Endothelial cell of umbilical vein (primary cell): ENCODE data around the gene RNF126. TPM values are rescaled to one million over a fixed set of nuclear protein-coding genes. Genes with fewer than 3 reads are reported as not detected.

Experiments used
- BruUV-seq: library from RNA; stranded (reverse); fragments of 400-500 nt; replicated peaks from 2 replicates; lab custom pipeline; 2021; lab: Mats Ljungman, UMichigan
- CTCF ChIA-PET: fragments of 300-600, 350-600 bp; sonication (Branson Sonifier 250); formaldehyde crosslinking; loops from one replicate; lab custom pipeline; 2021; ENCODE audit warnings: antibody characterized with exemption, inconsistent platforms; lab: Charles Lee
- POLR2A ChIA-PET: fragments of 300-600, 350-600 bp; sonication (Branson Sonifier 250); formaldehyde crosslinking; loops from one replicate; lab custom pipeline; 2021; ENCODE audit warnings: antibody characterized with exemption, inconsistent platforms; lab: Charles Lee
- DNase-seq: peaks from one replicate; pipeline ENCODE4 v3.0.0-alpha.2; 2011; ENCODE audit warnings: low read depth, low spot score
- FAIRE-seq: peaks from 2 replicates; lab custom pipeline; 2011; peaks lifted over from hg19 to GRCh38; lab: Jason Lieb, UNC
- H2AFZ ChIP-seq: 2 replicates; pipeline ENCODE4 v1.6.0; 2012; ENCODE audit warnings: low read depth, low read length, control low read depth, inconsistent platforms
- H3K27ac ChIP-seq: 2 replicates; pipeline ENCODE4 v1.5.1; 2011; ENCODE audit warnings: low read depth, mild to moderate bottlenecking, control low read depth, low read length, moderate library complexity; ENCODE audit not compliant: insufficient read depth
- H3K27me3 ChIP-seq, 2 experiments: 2 replicates each; pipeline versions ENCODE4 v1.6.0 to v1.6.1; 2011; ENCODE audit warnings: low read length in 2 of 2, mixed read lengths in 1 of 2; ENCODE audit not compliant: control insufficient read depth in 2 of 2, insufficient read depth in 2 of 2
- H3K36me3 ChIP-seq, 2 experiments: 2 replicates in 1 of 2; 3 replicates in 1 of 2; pipeline ENCODE4 v1.5.1; 2011; ENCODE audit warnings: low read length in 2 of 2, mild to moderate bottlenecking in 1 of 2, moderate library complexity in 1 of 2; ENCODE audit not compliant: control insufficient read depth in 2 of 2, insufficient read depth in 2 of 2; ENCODE audit errors: extremely low read depth in 1 of 2
- H3K4me1 ChIP-seq: 3 replicates; pipeline ENCODE4 v1.5.1; 2011; ENCODE audit warnings: mild to moderate bottlenecking, low read length; ENCODE audit not compliant: control insufficient read depth, insufficient read depth; ENCODE audit errors: extremely low read depth
- H3K4me2 ChIP-seq: 2 replicates; pipeline ENCODE4 v1.6.1; 2011; ENCODE audit warnings: low read length, control low read depth, mixed read lengths; ENCODE audit not compliant: insufficient read depth
- H3K4me3 ChIP-seq, 3 experiments: fragments of 200-600 bp in 1 of 3; sonication (generic), shearing (Covaris generic) in 1 of 3; replicated peaks in 1 of 3; 2 replicates each; pipeline ENCODE4 v1.5.1; 2011 to 2016; ENCODE audit warnings: control low read depth in 3 of 3, low read length in 3 of 3, mild to moderate bottlenecking in 2 of 3, inconsistent platforms in 1 of 3, low read depth in 1 of 3, moderate library complexity in 1 of 3; ENCODE audit not compliant: insufficient read depth in 1 of 3
- H3K79me2 ChIP-seq: 2 replicates; pipeline ENCODE4 v1.6.0; 2012; ENCODE audit warnings: low read length, inconsistent platforms; ENCODE audit not compliant: control insufficient read depth, insufficient read depth
- H3K9ac ChIP-seq: replicated peaks from 2 replicates; pipeline ENCODE3; 2011; ENCODE audit warnings: low read length, control low read depth; ENCODE audit not compliant: insufficient read depth; ENCODE audit errors: extremely low read depth
- H3K9me1 ChIP-seq: replicated peaks from 3 replicates; pipeline ENCODE4 v1.6.0; 2011; ENCODE audit warnings: mild to moderate bottlenecking, low read length; ENCODE audit not compliant: control insufficient read depth, insufficient read depth; ENCODE audit errors: extremely low read depth
- H3K9me3 ChIP-seq: replicated peaks from 2 replicates; pipeline ENCODE4 v1.5.1; 2012; ENCODE audit warnings: low read length, inconsistent platforms; ENCODE audit not compliant: control insufficient read depth, insufficient read depth
- H4K20me1 ChIP-seq: replicated peaks from 2 replicates; pipeline ENCODE3; 2011; ENCODE audit warnings: mild to moderate bottlenecking, low read length; ENCODE audit not compliant: control insufficient read depth, insufficient read depth; ENCODE audit errors: extremely low read depth
- CTCF ChIP-seq, 2 donors: IDR thresholded peaks; 1 replicate in 1 of 2; 2 replicates in 1 of 2; pipeline ENCODE4 v1.5.1; 2011; ENCODE audit warnings: low read length in 2 of 2, mild to moderate bottlenecking in 2 of 2, moderate library complexity in 2 of 2, control low read depth in 1 of 2, inconsistent platforms in 1 of 2, low read depth in 1 of 2; ENCODE audit not compliant: insufficient read depth in 1 of 2; ENCODE audit errors: extremely low read depth in 1 of 2
- EZH2 ChIP-seq: IDR thresholded peaks from 2 replicates; pipeline ENCODE4 v1.6.1; 2012; ENCODE audit warnings: borderline replicate concordance, low read depth, mild to moderate bottlenecking, moderate library complexity, low read length, inconsistent platforms; ENCODE audit not compliant: severe bottlenecking
- FOS ChIP-seq: IDR thresholded peaks from 2 replicates; pipeline ENCODE4 v1.6.1; 2011; ENCODE audit warnings: mild to moderate bottlenecking, low read length, moderate library complexity, borderline replicate concordance; ENCODE audit not compliant: insufficient read depth
- GATA2 ChIP-seq: IDR thresholded peaks from 2 replicates; pipeline ENCODE4 v1.7.0; 2011; ENCODE audit warnings: low read depth, mild to moderate bottlenecking, moderate library complexity, mixed read lengths, low read length; ENCODE audit not compliant: insufficient read length, insufficient read depth
- JUN ChIP-seq: IDR thresholded peaks from 2 replicates; pipeline ENCODE4 v1.6.1; 2011; ENCODE audit warnings: borderline replicate concordance, low read depth; ENCODE audit not compliant: insufficient read length, insufficient read depth
- MAX ChIP-seq: IDR thresholded peaks from 2 replicates; pipeline ENCODE4 v1.6.1; 2011; ENCODE audit not compliant: insufficient read depth, insufficient read length
- MYC ChIP-seq: IDR thresholded peaks from one replicate; pipeline ENCODE4 v1.6.1; 2011; ENCODE audit warnings: mild to moderate bottlenecking, low read depth, low read length
- POLR2A ChIP-seq: IDR thresholded peaks from 2 replicates; pipeline ENCODE4 v1.6.1; 2012; ENCODE audit warnings: low read depth, mild to moderate bottlenecking, control low read depth, low read length
- POLR2AphosphoS5 ChIP-seq: IDR thresholded peaks from 2 replicates; pipeline ENCODE4 v1.6.1; 2012; ENCODE audit warnings: low read depth, mild to moderate bottlenecking, control low read depth, low read length, moderate library complexity; ENCODE audit not compliant: insufficient read depth
- dilution Hi-C: fragments of 300-500 bp; cut with MboI; formaldehyde crosslinking; loops from one replicate; pipeline ENCODE4 v1.15.0; 2019; ENCODE audit warnings: low sequenced_read_pairs; ENCODE audit not compliant: extremely low pct_ligation_motif_present
- intact Hi-C: fragments of 100-400 bp; cut with micrococcal nuclease; formaldehyde crosslinking; loops from one replicate; pipeline ENCODE4 v1.10.0; 2022
- polyA plus RNA-seq, 4 experiments: library from polyadenylated mRNA; depleted of rRNA in 3 of 4; stranded (reverse) in 3 of 4; unstranded in 1 of 4; fragments of >200 nt; gene quantifications; 2 replicates each; pipeline versions ENCODE4 v1.2.1 to v1.2.3, GENCODE V29; 2011 to 2012; ENCODE audit warnings: missing spikeins in 1 of 4
- total RNA-seq: library from RNA; stranded (reverse); gene quantifications from 2 replicates; pipeline ENCODE4 v1.2.3, GENCODE V29; 2021

RNF126 gene
- total and polyA plus RNA-seq, 2 donors (not counting 3 experiments of a cell fraction or from before 2014, with no cell fraction given), result 19.2 to 61.3 TPM

- Histone ChIP-seq H3K27me3 (no peaks in the 10 kb centered on the region), H3K36me3 (peaks cover 0 to 31% of the 10 kb centered on the region in 2 experiments), H4K20me1 (no peaks in the 10 kb centered on the region), H3K9me1 (no peaks in the 10 kb centered on the region), H3K4me1 (no peaks in the 10 kb centered on the region), H3K4me2 (no peak overlapping the region), H3K27ac (no peak overlapping the region), H3K79me2 (no peaks in the 10 kb centered on the region), H3K4me3 (no peak overlapping the region), H2AFZ (no peak overlapping the region), H3K9ac (no peak overlapping the region), H3K9me3 (no peaks in the 10 kb centered on the region)
- no peak for TF ChIP-seq FOS
- TF ChIP-seq CTCF (IDR thresholded peaks at IDR 0.05; ENCODE audit: extremely low read depth in 1 of 2, insufficient read depth in 1 of 2, low read depth in 1 of 2, low read length in 2 of 2), result no peak
- TF ChIP-seq JUN, result no peak
- no peak for TF ChIP-seq POLR2A
- TF ChIP-seq POLR2AphosphoS5, result no peak
- TF ChIP-seq EZH2, result no peak
- no peak for TF ChIP-seq MYC
- no peak for TF ChIP-seq GATA2
- no peak for TF ChIP-seq MAX
- dilution Hi-C loops (no loop called here), intact Hi-C loops (no loop called here)
- BruUV-seq, result no TSS peak
- FAIRE-seq (no peak), DNase-seq (no peak)
- POLR2A ChIA-PET, result no interaction called here
- CTCF ChIA-PET, result no interaction called here
Observed at GRCh38 chr19:623974-624373, 39.0 kb downstream of the RNF126 start.
